ENCODE data around the gene WARS2. TPM values are rescaled to one million over a fixed set of nuclear protein-coding genes. Genes with fewer than 3 reads are reported as not detected.

WARS2 gene
- total RNA-seq, 4 donors from 2014 or later, result 8.9 to 22.1 (median 12.8) TPM

DNA sequence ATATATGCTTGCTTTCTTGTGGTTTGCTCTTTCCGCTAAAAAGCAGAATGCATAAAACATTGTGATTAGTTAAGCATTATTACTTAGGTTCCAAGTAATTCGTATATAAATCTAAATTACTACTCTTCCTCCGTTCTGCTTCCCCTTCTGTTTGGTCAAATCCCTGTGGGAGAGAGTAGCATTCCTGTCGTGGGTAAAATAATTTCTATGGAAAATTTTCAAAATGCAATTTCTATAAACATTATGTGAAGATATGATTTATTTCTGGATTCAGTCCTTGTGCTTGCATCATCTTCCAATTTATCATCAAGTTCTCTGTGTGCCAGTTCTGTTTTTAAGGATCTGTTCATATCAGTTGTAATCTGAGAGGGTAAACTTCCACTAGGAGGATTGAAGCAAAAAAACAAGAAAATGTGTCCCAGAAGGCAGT is 7.2 kb upstream of the WARS2 start:
- Histone ChIP-seq H3K27me3 (no peaks in the 10 kb centered on the region), H3K4me1 (peaks cover 0 to 7% (median 4%) of the 10 kb centered on the region in 3 donors), H3K36me3 (peaks cover 0 to 4% (median 0%) of the 10 kb centered on the region in 3 donors), H3K27ac (peak overlapping the region in 3 of 4 donors; percentile 3 to 14 (median 14)), H3K4me3 (no peak overlapping the region), H3K9me3 (no peaks in the 10 kb centered on the region)
- intact Hi-C loops (cut with DNase I), result no loop called here
- no peak for DNase-seq
- TF ChIP-seq, protein P1, sequence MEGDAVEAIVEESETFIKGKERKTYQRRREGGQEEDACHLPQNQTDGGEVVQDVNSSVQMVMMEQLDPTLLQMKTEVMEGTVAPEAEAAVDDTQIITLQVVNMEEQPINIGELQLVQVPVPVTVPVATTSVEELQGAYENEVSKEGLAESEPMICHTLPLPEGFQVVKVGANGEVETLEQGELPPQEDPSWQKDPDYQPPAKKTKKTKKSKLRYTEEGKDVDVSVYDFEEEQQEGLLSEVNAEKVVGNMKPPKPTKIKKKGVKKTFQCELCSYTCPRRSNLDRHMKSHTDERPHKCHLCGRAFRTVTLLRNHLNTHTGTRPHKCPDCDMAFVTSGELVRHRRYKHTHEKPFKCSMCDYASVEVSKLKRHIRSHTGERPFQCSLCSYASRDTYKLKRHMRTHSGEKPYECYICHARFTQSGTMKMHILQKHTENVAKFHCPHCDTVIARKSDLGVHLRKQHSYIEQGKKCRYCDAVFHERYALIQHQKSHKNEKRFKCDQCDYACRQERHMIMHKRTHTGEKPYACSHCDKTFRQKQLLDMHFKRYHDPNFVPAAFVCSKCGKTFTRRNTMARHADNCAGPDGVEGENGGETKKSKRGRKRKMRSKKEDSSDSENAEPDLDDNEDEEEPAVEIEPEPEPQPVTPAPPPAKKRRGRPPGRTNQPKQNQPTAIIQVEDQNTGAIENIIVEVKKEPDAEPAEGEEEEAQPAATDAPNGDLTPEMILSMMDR (IDR thresholded peaks at IDR 0.05), result no peak
- TF ChIP-seq POLR2A (IDR thresholded peaks at IDR 0.05), result no peak
- 57 to 79% methylated on average over 4 of the region's 4 CpGs for WGBS, 2 donors

GRCh38 chr1:119146466-119146865 is 6.0 kb upstream of the WARS2 start:
- WGBS, 2 donors, result 78 to 92% methylated on average over 4 of the region's 4 CpGs
- H3K27ac ChIP-seq, result no peak overlapping the region
- H3K4me3 ChIP-seq, result no peak overlapping the region
- intact Hi-C loops (cut with DNase I), result no loop called here
- no peaks in the 10 kb centered on the region for H3K27me3 ChIP-seq
- H3K4me1 ChIP-seq, result peaks cover 0 to 19% (median 5%) of the 10 kb centered on the region in 3 donors
- DNase-seq, result no peak
- TF ChIP-seq, protein P1 (IDR thresholded peaks at IDR 0.05), result no peak
- no peak for TF ChIP-seq POLR2A (IDR thresholded peaks at IDR 0.05)
- H3K36me3 ChIP-seq, result peaks cover 0 to 4% (median 0%) of the 10 kb centered on the region in 3 donors
- H3K9me3 ChIP-seq, result no peaks in the 10 kb centered on the region

DNA sequence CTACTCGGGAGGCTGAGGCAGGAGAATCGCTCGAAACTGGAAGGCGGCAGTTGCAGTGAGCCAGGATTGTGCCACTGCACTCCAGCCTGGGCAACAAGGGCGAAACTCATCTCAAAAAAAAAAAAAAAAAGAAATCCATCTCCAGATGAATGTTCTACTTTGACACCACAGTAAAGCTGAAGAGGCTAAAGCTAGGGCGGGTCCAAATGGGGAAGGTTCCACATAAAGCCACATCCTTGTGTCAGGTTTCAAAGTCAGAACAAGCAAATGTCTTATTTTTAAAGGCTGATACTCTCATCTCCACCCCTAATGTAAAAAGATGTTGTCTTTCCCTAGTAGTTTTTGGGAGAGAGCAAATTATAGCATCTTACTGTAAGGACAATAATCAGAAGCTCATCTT is 4.4 kb upstream of the WARS2 start:
- 92 to 94% methylated on average over 6 of the region's 6 CpGs for WGBS, 2 donors
- H3K9me3 ChIP-seq, result no peaks in the 10 kb centered on the region
- intact Hi-C loops (cut with DNase I), result no loop called here
- H3K27ac ChIP-seq, result no peak overlapping the region
- no peaks in the 10 kb centered on the region for H3K27me3 ChIP-seq
- no peak overlapping the region for H3K4me3 ChIP-seq
- peaks cover 0 to 4% (median 0%) of the 10 kb centered on the region in 3 donors for H3K36me3 ChIP-seq
- peaks cover 3 to 29% (median 11%) of the 10 kb centered on the region in 3 donors for H3K4me1 ChIP-seq
- no peak for TF ChIP-seq POLR2A (IDR thresholded peaks at IDR 0.05)
- TF ChIP-seq, protein P1 (IDR thresholded peaks at IDR 0.05), result no peak
- DNase-seq, result no peak

DNA sequence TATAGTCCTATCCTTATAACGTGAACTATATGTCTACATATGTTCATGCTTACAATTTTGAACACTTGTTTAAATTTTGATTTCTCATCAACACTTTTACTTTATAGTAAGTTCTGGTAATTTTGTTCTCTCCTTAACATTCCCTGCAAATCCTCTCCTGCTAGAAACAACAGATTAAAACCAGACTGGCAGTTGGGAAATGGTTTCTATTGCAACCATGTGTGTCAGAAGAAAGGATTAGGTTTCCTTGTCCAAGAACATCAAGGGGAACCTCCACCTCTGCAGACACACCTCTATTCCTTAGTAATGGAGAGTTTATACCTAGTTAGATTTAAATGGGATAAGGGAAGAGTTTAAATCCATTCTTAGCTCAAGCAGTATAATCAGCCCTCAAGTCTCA is 3.3 kb upstream of the WARS2 start:
- TF ChIP-seq, protein P1 (IDR thresholded peaks at IDR 0.05), result no peak
- no peak for TF ChIP-seq POLR2A (IDR thresholded peaks at IDR 0.05)
- H3K36me3 ChIP-seq, result peaks cover 0 to 4% (median 0%) of the 10 kb centered on the region in 3 donors
- WGBS, 2 donors, result 88 to 96% methylated on average over 1 of the region's 1 CpG
- H3K4me3 ChIP-seq, result no peak overlapping the region
- intact Hi-C loops (cut with DNase I), result no loop called here
- peaks cover 3 to 40% (median 13%) of the 10 kb centered on the region in 3 donors for H3K4me1 ChIP-seq
- no peaks in the 10 kb centered on the region for H3K27me3 ChIP-seq
- no peak for DNase-seq
- no peaks in the 10 kb centered on the region for H3K9me3 ChIP-seq
- no peak overlapping the region for H3K27ac ChIP-seq

- H3K4me3 ChIP-seq, result peak overlapping the region in 1 of 4 donors; percentile 71
- intact Hi-C loops (cut with DNase I), result no loop called here
- no peaks in the 10 kb centered on the region for H3K9me3 ChIP-seq
- H3K36me3 ChIP-seq, result peaks cover 0 to 4% (median 0%) of the 10 kb centered on the region in 3 donors
- peaks cover 3 to 45% (median 9%) of the 10 kb centered on the region in 3 donors for H3K4me1 ChIP-seq
- no peak for DNase-seq
- no peak overlapping the region for H3K27ac ChIP-seq
- 92 to 100% methylated on average over 1 of the region's 1 CpG for WGBS, 2 donors
- TF ChIP-seq, protein P1 (IDR thresholded peaks at IDR 0.05), result no peak
- no peak for TF ChIP-seq POLR2A (IDR thresholded peaks at IDR 0.05)
- H3K27me3 ChIP-seq, result no peaks in the 10 kb centered on the region
These were observed 1.2 kb upstream of the WARS2 start for GRCh38 chr1:119141660-119142059.

Data from esophagus squamous epithelium (tissue), 5 donors.